GM13977 (cell line): Measurements from ENCODE around the gene FSTL4.

Experiments used
- DNase-seq: peaks from one replicate; pipeline ENCODE4 v3.0.0; 2012; ENCODE audit warnings: low spot score
- in situ Hi-C: fragments of 300-500 bp; cut with MboI; formaldehyde crosslinking; loops from one replicate; pipeline ENCODE4 v1.12.0; 2022; ENCODE audit warnings: low sequenced_read_pairs, low pct_unique_long_range_greater_than_20kb, mixed read lengths, inconsistent platforms; ENCODE audit not compliant: unreplicated experiment
- TF ChIP-seq, protein P1 (sequence below): IDR thresholded peaks from 2 replicates; pipeline ENCODE4 v1.5.1; 2012; ENCODE audit warnings: mild to moderate bottlenecking, control low read depth; ENCODE audit not compliant: insufficient read depth; ENCODE audit errors: extremely low read depth, missing control alignments

Gene FSTL4

DNA sequence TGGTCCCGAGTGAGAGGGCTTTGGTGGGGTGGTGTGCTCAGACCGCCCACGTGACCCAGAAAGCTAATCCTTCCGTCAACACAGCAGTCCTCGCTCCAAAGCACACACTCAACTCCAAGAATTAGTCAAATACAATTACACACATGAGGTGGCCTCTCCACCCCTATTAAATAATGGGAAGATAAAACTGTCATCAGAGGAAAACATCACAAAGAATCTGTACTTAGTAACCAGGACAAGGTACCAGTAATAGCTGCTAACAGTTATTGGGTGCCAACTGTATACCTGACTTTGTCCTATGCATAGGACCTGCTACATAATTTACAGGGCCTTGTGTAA is 337.8 kb downstream of the FSTL4 start:
- in situ Hi-C loops = no loop called here
- no peak for DNase-seq
- TF ChIP-seq, protein P1, sequence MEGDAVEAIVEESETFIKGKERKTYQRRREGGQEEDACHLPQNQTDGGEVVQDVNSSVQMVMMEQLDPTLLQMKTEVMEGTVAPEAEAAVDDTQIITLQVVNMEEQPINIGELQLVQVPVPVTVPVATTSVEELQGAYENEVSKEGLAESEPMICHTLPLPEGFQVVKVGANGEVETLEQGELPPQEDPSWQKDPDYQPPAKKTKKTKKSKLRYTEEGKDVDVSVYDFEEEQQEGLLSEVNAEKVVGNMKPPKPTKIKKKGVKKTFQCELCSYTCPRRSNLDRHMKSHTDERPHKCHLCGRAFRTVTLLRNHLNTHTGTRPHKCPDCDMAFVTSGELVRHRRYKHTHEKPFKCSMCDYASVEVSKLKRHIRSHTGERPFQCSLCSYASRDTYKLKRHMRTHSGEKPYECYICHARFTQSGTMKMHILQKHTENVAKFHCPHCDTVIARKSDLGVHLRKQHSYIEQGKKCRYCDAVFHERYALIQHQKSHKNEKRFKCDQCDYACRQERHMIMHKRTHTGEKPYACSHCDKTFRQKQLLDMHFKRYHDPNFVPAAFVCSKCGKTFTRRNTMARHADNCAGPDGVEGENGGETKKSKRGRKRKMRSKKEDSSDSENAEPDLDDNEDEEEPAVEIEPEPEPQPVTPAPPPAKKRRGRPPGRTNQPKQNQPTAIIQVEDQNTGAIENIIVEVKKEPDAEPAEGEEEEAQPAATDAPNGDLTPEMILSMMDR = no peak

DNA sequence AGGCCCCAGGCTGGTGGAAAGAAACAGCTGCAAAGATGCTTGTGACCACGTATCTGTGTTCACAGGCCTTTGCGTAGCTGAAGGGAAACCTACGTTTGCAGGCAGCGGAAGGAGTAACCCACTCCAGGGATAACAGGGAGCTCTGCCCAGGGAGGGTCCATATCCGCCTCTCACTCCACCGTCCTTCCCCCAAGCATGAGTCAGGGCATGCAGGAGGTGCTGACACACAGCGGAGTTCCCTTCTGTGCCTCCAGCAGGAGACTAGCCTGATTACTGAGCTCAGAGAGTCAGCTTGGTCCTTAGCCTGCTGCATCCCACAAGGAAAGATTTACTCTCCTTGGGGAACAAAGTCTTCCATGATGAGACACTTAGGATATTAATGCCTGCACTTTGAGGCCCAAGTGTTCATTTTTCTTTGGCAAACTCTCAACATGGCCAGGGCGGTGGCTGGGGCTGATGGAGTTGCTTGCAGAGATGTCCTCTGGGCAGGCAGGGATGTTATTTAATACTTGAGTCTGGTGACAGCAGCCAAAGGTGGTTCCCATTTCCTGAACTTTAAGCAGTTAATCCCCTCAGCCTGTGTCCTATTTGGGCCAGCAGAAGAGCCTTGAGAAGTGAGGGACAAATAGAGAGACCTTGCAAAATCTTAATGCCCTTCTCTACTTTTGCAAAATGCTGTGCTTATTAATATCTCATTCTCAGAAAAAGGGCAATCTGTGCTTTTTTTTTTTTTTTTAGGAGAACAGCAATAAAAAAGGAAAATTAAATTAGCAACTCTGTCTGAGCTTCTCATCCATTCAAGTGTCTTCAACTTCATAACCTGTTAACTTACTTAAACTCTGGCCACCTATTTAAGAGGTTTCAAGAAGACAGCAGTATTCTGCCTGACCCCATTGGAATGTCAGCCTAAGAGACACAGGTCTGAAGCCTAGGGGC is 338.4 kb downstream of the FSTL4 start:
- DNase-seq = no peak
- in situ Hi-C loops = no loop called here
- TF ChIP-seq, protein P1 = no peak

DNA sequence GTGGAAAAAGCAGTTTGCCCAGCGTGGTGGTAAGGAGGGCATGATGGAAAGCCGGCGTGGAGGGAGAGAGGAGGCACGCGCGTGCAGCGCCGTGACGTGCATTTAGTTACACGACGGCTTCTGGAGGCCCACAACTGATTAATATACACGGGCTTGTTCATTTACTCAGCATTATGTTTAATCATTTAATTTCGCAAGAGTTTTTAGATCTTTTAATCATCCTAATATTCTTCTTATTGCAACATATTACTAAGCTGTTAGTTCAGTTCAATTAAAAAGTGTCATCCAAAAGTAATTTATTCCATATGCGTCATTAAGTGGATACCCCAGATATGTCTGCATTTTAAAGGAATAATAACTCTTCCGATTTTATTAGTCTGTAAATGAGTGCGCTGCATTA is 340.0 kb downstream of the FSTL4 start:
- TF ChIP-seq, protein P1 = no peak
- in situ Hi-C loops = no loop called here
- no peak for DNase-seq

DNA sequence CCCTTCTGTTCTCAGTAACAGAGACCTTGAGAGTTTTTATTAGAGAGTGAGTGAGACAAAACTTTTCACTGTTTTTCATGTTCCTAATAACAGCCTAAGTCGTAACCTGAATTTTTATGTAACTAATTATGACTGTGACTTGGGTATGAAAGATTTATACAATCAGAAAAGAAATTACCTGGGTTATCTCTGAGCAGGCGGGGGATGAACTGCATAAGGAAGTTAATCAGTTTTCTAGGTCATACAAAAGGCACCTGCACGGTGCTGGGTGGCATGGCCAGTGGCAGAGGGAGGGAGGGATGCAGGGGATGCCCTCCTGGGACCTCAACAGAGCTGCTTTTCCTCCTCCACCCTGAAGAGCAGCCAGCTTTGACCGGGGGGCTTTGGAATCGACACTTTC is 340.7 kb downstream of the FSTL4 start:
- in situ Hi-C loops = no loop called here
- DNase-seq = no peak
- TF ChIP-seq, protein P1 = no peak

DNA sequence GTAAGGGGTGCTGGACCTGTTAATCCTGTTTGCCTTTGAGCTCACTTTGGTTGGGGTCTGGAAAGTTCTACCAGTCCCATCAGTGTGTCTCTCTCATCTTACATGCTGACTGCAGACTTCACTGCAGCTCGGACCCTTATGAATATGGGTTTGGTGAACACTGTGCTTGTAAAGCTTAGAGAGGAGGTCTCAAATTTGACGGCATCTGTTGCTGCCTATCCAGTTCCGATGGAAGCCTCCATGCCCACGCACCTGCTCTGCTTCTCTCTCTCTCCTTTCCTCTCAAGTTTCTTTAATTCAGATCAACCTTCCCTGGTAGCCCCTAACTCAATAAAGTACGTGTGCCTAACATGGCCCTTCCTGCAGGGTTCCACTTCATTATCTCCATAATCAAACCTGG is 342.6 kb downstream of the FSTL4 start:
- in situ Hi-C loops = no loop called here
- TF ChIP-seq, protein P1 = no peak
- DNase-seq = no peak

DNA sequence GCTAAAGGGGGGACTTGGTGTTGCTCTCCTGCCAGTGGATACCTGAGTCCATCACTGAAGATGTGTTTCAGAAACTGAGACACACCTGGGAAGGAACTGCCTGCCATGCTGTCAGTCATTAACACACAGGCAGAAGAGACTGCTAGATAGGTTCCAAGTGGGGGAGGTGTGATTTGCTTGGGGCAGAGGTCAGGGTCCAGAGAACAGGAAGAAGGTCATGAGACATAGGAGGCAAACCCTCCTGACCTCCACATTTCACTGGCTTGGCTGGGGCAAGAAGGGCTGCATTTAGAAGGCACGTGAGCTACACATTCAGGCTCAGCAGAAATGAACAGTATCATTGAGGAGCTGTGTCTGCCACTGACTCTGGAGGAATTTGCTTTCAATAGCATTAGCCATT is 344.7 kb downstream of the FSTL4 start:
- DNase-seq = no peak

More for the DNA sequence above, 344.7 kb downstream of the FSTL4 start:
- TF ChIP-seq, protein P1 = no peak
- in situ Hi-C loops = no loop called here
